Pulmonary artery endothelial cell (primary cell): ENCODE results near the gene CTTN. TPM values are rescaled to one million over a fixed set of nuclear protein-coding genes. Genes with fewer than 3 reads are reported as not detected.

ENCODE experiments used
- DNase-seq: peaks from one replicate; pipeline ENCODE4 v3.0.0-alpha.2; 2011; ENCODE audit warnings: low read depth, low spot score
- total RNA-seq: library from RNA; depleted of rRNA; stranded (reverse); fragments of >200 nt; gene quantifications from 2 replicates; pipeline ENCODE4 v1.2.3, GENCODE V29; 2014

CTTN gene
- total RNA-seq, 1 donor from 2014 or later, result 350 TPM

DNA sequence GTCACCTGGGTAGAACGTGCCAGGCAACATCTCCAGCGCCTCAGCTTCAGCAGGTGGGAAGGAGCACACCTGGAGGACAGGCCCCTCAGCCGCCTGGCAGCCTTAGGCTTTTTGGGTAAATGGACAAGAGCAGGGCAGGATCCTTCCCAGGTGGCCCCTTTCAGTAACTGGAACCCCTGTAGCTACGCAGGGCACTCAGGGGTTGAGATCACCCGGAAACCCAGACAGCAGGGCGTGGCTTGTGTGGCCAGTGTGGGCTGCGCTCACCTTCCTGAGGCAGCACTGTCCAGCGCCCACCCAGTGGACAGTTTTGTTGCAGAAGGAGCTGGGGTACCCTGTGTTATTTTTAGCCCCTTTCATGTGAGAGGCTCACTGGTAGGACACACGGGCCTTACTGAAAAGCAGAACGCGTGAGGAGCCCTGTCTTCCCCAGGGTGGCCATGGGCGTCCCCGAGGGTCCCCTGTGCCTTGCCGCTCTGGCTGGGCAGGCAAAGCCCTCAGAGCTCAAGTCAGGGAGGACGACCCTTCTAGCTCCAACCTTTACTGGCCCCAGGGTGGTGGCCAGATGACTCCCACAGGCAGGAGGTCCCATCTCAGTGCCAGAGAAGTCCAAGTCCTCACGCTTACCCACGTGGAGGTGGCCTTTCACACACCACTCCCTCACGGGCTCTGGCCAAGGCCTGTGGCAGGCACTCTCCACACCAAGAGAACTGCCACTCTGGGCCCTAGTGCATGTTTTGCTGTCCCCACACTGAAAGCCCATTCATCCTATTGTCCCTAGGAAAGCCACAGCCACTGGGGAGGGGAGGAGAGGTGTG, 75.8 kb downstream of the CTTN start:
- DNase-seq, result no peak

DNA sequence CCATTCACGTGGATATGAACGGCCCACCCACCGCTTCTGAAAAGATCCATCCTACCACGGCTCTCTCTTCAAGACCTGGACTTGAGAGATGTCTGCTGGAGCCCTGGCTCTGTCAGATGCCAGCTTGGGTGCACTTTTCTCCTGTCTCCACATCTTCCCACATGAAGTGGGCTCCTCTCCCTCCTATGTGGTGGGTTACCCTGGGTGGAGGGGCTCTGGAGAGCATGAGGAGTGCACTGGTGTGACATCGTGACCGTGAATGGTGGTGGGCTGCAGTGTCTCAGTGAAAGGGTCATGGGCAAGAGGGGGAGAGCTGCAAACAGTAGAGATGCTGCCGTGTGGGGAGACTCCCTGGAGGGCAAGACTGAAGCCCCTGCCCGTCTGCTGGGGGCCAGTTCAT, 76.4 kb downstream of the CTTN start:
- DNase-seq, result no peak

DNA sequence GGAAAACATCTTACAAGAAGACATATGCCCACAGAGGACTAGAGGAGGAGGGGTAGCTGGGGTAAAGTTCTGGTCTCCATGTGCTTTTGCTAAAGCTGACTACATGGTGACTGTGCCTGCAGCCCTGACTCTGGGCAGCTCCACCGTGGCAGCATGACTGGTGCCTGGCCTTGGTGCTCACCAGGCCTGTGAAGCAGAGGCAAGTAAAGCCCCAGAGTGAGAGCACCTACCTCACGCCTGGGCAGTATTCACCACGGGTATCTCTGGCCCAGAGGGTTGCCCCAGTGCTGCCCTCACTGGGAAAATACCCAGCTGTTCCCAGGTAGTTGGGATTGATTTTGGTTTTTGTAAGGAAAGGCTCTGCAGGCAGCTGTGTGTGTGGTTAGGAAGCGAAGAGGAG, 78.3 kb downstream of the CTTN start:
- no peak for DNase-seq

DNA sequence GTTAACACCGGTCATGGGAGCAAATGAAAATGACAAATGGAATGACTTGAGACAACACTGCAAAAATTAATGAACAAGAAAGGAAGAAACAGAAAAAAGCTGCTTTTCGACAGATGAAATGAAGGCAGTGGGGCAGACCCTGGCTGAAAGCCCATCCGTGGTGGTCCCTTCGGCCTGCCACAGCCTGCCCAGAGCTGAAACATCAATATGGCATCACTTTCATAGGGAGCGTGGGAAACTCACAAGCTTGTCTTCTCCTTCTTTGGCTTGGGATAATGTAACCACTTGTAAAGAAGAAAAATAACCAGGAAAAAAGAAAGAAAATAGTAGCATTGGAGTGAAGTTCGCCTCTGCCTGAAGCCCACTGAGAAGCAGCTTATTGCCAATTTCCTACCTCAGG, 78.8 kb downstream of the CTTN start:
- DNase-seq, result no peak

DNA sequence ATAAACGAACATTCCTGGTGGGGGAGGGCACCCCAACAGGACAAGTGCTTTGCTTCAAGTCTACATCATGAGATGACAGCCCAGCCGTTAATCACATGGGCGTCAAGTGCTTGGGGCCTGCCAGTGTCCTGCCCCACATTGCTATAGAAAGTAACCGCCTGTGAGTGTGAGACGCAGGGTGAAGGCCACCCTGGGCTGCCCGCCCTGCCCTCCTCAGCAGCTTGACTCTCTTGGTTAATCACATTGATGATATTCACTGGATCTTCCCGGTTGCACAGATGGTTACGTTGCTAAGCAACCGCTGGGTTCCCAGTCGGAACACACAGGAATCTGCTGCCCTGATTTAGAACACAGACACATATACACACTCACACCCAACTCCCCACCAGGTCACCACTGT, 79.3 kb downstream of the CTTN start:
- no peak for DNase-seq

DNA sequence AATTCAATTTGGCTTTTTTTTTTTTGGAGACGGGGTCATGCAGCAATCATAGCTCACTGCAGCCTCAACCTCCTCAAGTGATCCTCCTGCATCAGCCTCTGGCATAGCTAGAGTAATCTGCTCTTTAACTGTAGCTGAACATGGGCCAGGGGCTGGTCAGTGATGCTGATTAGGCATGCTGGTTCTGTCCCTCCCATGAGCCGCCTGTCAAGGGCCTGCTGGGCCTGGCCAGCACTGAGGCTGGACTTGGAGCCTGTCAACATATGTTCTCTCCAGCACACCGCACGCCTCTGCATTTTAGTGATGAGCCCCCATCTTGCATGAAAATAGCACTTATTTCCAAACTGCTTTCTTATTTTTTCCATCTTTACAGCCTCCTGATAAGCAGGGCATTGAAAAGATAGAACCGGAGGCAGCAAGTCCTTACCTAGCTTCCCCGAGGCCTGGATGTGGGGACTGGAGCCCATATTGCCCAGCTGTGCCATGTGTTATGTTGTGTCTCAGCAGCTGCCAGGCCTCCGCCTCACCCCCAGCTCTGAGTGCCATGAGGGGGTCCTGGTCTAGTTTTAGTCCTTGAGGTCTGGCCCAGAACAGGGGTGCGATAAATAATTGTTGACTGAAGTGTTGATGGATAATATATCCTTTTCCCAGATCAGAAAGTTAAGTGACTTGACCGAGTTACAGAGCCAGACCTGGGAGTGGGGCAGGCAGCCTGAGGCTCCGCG, 80.0 kb downstream of the CTTN start:
- no peak for DNase-seq

DNA sequence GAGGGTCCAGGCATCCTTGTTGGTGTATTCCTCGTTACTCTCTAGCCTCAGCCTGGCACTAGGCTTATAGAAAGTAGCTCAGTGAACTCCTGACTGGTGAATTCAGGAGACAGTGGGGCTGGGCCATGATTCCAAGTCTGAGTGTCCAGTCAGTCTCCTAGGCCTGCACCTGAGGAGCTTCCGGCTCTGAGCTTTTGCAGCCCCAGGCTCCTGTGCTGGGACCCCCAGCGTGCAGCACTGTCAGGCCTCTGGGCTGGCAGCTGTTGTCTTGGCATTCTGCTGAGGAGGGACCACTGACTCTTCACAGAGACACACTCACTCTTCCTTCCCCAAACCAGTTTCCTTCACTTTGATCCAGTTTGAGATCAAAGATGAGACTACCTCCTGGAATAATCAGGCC, 82.4 kb downstream of the CTTN start:
- DNase-seq, result no peak

DNA sequence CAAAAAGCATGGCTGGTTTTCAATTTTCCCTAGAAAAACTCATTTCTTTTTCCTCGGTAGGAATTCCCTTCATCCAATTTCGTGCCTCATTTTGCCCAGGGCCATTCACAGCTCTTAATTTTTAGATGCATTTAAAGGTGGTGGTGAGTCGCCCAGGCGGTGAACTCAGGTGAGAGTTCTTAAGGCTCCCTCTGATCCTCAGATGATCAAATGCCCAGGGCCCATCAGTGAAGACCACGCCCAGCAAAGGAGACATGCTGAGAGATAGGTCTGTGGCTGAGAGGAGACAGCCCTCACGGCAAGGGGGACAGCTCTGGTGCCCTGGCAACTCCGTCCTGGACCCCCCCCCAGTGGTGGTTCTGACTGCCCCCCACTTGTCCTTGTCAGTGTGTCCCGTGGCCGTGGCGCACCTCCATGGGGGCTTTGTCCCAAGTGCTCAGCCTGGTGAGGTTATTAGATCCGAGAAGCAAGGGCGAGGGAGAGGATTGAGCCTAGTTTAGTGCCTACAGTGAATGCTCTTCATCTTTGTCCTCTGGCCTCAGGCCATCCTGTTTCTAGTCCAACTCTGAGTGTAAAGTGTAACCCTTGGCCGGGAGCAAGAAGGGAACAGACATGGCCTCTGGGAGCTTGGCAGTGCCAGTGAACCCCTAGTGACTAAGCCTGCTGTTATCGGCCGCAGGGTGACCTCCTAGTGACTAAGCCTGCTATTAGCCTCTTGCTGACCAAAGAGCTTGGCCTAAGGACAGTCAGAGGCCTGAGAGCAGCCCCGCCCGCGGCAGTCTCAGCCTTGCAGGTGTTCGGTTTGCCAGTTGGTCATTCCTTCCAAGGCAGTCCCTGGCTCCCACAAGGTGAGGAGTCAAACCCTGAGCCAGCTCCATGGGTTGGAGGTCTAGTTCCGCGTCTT, 83.5 kb downstream of the CTTN start:
- no peak for DNase-seq

DNA sequence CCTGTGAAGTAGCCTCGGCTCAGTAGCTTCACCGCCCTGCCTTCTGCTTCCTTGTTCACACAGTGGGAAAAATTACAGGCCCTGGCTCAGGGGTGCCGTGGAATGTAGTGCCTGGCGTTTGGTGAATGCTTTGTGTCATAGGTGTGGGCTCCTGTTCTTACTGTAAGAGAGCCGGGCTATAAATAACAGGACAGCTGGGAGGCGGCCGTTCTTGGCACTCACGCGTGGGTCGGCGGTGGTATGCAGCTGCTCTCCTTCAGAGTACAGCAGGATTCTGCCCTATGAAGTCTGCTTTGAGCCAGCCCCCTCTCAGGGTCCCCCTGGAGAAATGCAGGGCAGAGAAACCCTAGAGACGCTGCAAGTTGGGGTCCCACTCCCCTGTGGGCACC, 84.2 kb downstream of the CTTN start:
- no peak for DNase-seq

DNA sequence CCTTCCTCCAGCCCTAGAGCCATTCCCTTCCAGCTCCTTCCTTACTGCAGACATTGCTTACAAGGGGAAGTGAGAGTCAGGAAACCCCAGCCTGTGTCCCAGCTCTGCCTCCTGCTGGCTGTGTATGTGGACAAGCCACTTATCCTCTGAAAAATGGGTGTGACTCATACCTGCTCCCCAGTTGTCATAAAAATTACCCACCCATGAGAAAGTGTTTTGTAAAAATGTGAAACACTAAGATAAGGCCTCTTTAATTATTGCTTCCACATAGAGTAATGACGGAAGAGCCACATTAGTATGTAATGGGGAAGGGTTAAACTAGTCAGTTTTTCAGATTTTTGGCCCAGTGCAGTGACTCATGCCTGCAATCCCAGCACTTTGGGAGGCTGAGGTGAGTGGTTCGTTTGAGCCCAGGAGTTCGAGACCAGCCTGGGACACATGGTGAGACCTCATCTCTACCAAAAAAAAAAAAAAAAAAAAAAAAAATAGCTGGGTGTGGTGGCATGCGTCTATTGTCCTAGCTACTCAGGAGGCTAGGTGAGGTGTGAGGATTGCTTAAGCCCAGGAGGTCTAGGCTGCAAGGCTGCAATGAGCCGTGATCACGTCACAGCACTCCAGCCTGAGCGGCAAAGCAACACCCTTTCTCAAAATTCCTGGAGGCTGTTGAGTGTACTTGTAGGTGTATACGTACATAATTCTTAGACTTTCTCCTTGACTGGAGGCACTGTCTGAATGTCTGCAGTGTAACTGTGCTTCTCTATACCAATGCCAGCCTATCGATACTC, 84.9 kb downstream of the CTTN start:
- no peak for DNase-seq

DNA sequence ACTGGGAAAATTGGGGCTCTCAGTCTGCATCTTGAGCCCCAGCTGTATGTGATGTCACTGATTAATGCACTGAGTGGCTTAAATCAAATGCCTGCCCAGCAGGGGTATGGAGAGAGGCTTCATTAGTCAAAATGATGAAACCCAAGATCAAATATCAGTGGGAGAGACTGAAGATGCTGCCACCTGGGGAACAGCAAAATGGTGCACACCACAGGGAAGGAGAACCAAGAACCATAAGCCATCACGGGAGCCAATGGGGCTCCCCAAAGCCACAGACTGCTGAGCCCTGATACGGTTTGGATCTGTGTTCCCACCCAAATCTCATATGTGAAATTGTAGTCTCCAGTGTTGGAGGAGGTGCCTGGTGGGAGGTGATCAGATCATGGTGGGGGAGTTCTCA, 85.6 kb downstream of the CTTN start:
- DNase-seq, result no peak

DNA sequence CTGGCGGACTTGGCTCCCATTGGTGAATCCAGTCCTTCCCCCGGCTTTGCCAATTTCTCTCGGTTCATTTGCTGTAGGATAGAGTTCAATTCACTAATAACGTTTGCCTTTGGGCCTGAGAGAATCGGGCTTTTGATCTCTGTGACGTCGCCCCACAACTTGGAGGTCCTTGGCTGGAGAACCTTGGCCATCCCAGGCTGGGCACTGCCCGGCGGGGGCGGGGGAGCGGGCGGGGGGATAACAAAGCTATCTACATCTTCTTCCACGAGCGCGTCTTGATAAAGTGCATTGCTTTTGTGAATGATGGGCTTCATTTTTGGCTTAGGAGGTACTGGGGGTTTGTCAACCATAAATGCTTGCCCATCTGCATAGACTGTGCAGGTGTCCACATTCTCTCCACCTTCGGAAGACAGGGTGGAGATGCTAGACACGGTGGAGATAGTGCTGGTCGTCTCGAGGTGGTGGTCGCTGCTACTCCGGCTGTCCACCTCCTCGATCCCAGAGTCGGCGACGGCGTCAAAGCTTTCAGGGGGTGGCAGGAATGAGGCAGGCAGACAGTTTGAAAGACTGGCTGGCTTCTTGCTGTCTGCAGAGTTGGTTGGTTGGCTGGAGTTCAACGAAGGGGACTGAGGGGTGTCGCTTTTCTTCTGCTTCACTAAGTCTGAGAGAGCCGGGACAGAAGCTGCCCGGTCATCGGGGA, 87.1 kb downstream of the CTTN start:
- no peak for DNase-seq

DNA sequence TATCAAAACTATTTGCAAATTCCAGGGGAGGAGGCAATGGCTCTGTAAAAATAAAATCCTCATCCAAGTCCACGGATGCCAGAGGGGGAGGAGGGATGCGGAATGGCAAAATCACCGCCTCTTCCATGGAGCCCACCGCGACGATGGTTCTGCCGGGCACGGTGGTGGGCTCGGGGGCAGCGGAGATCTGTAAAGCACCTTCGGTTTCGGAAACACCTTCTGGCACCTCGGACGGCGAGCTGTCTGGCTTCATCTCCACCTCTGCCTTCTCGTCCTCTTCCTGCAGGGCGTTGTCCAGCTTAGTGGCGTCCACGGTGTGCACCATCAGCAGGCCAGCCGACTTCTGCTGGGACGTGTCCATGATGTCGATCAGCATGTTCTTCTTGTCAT, 87.7 kb downstream of the CTTN start:
- DNase-seq, result no peak

Other genes with a start within 250 kb of the CTTN start
- 57.0 and 63.0 TPM in 2 replicates for gene FADD, start 195.2 kb upstream of the CTTN start, total RNA-seq
- gene PPFIA1, start 127.8 kb upstream of the CTTN start, total RNA-seq, result 31.3 and 31.9 TPM in 2 replicates